ENCODE measurements around the gene ISY1.
"Not testable (repeated sequence)": the region's sequence is repeated elsewhere in the genome, so short reads cannot be mapped to it uniquely, and the experiment has no call there.

The ISY1 gene

GRCh38 chr3:129104498-129105079 is 56.3 kb downstream of the ISY1 start:
- no peak for TF ChIP-seq CTCF (IDR thresholded peaks at IDR 0.05; ENCODE audit: control insufficient read depth, insufficient read depth, low read depth, low read length, missing control alignments)
- DNase-seq (ENCODE audit: low read depth): no peak
- H3K4me3 ChIP-seq (ENCODE audit: control insufficient read depth, low read depth, low read length): no peak overlapping the region

GRCh38 chr3:129104051-129104450 is 56.8 kb downstream of the ISY1 start:
- no peak overlapping the region for H3K4me3 ChIP-seq (ENCODE audit: control insufficient read depth, low read depth, low read length)
- no peak for TF ChIP-seq CTCF (IDR thresholded peaks at IDR 0.05; ENCODE audit: control insufficient read depth, insufficient read depth, low read depth, low read length, missing control alignments)
- DNase-seq (ENCODE audit: low read depth): no peak

GRCh38 chr3:129103296-129103695 is 57.6 kb downstream of the ISY1 start:
- no peak for TF ChIP-seq CTCF (IDR thresholded peaks at IDR 0.05; ENCODE audit: control insufficient read depth, insufficient read depth, low read depth, low read length, missing control alignments)
- H3K4me3 ChIP-seq (ENCODE audit: control insufficient read depth, low read depth, low read length): no peak overlapping the region
- DNase-seq (ENCODE audit: low read depth): no peak

- DNase-seq (ENCODE audit: low read depth): no peak
- no peak for TF ChIP-seq CTCF (IDR thresholded peaks at IDR 0.05; ENCODE audit: control insufficient read depth, insufficient read depth, low read depth, low read length, missing control alignments)
- H3K4me3 ChIP-seq (ENCODE audit: control insufficient read depth, low read depth, low read length): no peak overlapping the region
These were observed 59.3 kb downstream of the ISY1 start for GRCh38 chr3:129101370-129102138.

- no peak overlapping the region for H3K4me3 ChIP-seq (ENCODE audit: control insufficient read depth, low read depth, low read length)
- TF ChIP-seq CTCF (IDR thresholded peaks at IDR 0.05; ENCODE audit: control insufficient read depth, insufficient read depth, low read depth, low read length, missing control alignments): no peak
- no peak for DNase-seq (ENCODE audit: low read depth)
These were observed 60.6 kb downstream of the ISY1 start for GRCh38 chr3:129100274-129100673.

GRCh38 chr3:129095285-129095684 is 65.6 kb downstream of the ISY1 start:
- no peak overlapping the region for H3K4me3 ChIP-seq (ENCODE audit: control insufficient read depth, low read depth, low read length)
- no peak for DNase-seq (ENCODE audit: low read depth)
- TF ChIP-seq CTCF (IDR thresholded peaks at IDR 0.05; ENCODE audit: control insufficient read depth, insufficient read depth, low read depth, low read length, missing control alignments): no peak

- DNase-seq (ENCODE audit: low read depth); H3K4me3 ChIP-seq (ENCODE audit: control insufficient read depth, low read depth, low read length): not testable (repeated sequence)
These were observed 72.6 kb downstream of the ISY1 start for GRCh38 chr3:129088312-129088711.

GRCh38 chr3:129087904-129088303 is 73.0 kb downstream of the ISY1 start:
- not testable (repeated sequence) for DNase-seq (ENCODE audit: low read depth); H3K4me3 ChIP-seq (ENCODE audit: control insufficient read depth, low read depth, low read length)
